Esophagus squamous epithelium (tissue), 4 donors: ENCODE data around the gene DPH7.

ENCODE experiments used
- POLR2A ChIP-seq, 4 donors: fragments of 450-650 bp; IDR thresholded peaks; one replicate each; pipeline ENCODE4 v1.6.1; 2017; ENCODE audit warnings: antibody characterized with exemption in 4 of 4, mild to moderate bottlenecking in 4 of 4, moderate library complexity in 3 of 4
- TF ChIP-seq, protein P1 (sequence below), 6 experiments: fragments of 450-650 bp in 4 of 6; fragments of 200-600 bp in 2 of 6; sonication (generic) in 2 of 6; IDR thresholded peaks; one replicate each; pipeline ENCODE4 v1.5.1; 2016 to 2019; ENCODE audit warnings: antibody characterized with exemption in 6 of 6, mild to moderate bottlenecking in 4 of 6, moderate library complexity in 4 of 6

DNA sequence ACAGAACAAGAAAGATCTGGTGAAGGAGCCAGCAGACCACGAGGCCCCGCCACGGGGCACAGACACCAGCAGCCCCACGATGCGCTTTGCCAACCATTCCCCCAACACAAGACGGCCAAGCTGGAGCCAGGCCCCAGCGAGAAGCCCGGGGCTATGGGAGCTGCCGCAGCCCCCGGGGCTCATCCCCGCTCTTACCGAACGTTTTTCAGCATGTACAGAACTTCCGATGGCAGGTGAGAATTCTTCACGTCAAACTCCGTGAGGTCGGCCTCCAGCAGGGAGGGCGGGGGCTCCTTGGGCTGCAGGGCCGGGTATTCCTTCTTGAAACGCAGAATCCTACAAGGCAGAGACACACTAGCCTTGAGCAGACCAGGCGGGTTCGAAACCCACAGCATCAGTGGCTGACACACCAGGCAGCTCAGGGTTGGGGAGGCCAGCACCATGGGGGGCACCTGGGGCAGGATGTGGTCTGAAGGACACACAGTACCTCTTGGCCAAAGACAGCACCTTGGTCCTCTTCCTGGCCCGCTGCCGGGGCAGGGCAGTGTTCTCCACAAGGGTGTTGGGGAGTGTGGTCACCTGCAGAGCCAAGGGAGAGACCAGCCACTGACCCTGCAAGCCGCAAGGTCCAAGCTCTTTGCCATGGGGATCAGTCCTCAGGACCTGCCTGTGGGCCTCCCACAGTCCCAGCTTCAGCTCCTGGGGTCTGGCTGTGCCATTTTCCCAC is 35.3 kb downstream of the DPH7 start:
- TF ChIP-seq, protein P1, sequence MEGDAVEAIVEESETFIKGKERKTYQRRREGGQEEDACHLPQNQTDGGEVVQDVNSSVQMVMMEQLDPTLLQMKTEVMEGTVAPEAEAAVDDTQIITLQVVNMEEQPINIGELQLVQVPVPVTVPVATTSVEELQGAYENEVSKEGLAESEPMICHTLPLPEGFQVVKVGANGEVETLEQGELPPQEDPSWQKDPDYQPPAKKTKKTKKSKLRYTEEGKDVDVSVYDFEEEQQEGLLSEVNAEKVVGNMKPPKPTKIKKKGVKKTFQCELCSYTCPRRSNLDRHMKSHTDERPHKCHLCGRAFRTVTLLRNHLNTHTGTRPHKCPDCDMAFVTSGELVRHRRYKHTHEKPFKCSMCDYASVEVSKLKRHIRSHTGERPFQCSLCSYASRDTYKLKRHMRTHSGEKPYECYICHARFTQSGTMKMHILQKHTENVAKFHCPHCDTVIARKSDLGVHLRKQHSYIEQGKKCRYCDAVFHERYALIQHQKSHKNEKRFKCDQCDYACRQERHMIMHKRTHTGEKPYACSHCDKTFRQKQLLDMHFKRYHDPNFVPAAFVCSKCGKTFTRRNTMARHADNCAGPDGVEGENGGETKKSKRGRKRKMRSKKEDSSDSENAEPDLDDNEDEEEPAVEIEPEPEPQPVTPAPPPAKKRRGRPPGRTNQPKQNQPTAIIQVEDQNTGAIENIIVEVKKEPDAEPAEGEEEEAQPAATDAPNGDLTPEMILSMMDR (IDR thresholded peaks at IDR 0.05) = no peak
- TF ChIP-seq POLR2A (IDR thresholded peaks at IDR 0.05) = no peak
